Adipocyte (in vitro differentiated cells): Measurements from ENCODE around the gene AWAT1.
"Not testable (repeated sequence)": the region's sequence is repeated elsewhere in the genome, so short reads cannot be mapped to it uniquely, and the experiment has no call there.

Source experiments
- DNase-seq: peaks from one replicate; pipeline ENCODE4 v3.0.0-alpha.2; 2015; ENCODE audit warnings: low read depth
- H3K27me3 ChIP-seq: replicated peaks from 2 replicates; pipeline ENCODE4 v1.7.0; 2013; ENCODE audit warnings: mild to moderate bottlenecking, low read length, moderate library complexity; ENCODE audit not compliant: control insufficient read depth, insufficient read depth
- H3K36me3 ChIP-seq: 2 replicates; pipeline ENCODE4 v1.7.0; 2013; ENCODE audit warnings: low read length, mild to moderate bottlenecking, moderate library complexity; ENCODE audit not compliant: control insufficient read depth, insufficient read depth, severe bottlenecking
- H3K4me1 ChIP-seq: 2 replicates; pipeline ENCODE4 v1.7.0; 2013; ENCODE audit warnings: mild to moderate bottlenecking, low read length, moderate library complexity; ENCODE audit not compliant: control insufficient read depth, insufficient read depth
- H3K4me3 ChIP-seq: 2 replicates; pipeline ENCODE4 v1.7.0; 2013; ENCODE audit warnings: mild to moderate bottlenecking, low read length, moderate library complexity
- H3K9ac ChIP-seq: 2 replicates; pipeline ENCODE4 v1.7.0; 2013; ENCODE audit warnings: mild to moderate bottlenecking, low read length, moderate library complexity
- H3K9me3 ChIP-seq: 2 replicates; pipeline ENCODE4 v1.7.0; 2013; ENCODE audit warnings: mild to moderate bottlenecking, low read length, moderate library complexity; ENCODE audit not compliant: control insufficient read depth

Gene AWAT1

DNA sequence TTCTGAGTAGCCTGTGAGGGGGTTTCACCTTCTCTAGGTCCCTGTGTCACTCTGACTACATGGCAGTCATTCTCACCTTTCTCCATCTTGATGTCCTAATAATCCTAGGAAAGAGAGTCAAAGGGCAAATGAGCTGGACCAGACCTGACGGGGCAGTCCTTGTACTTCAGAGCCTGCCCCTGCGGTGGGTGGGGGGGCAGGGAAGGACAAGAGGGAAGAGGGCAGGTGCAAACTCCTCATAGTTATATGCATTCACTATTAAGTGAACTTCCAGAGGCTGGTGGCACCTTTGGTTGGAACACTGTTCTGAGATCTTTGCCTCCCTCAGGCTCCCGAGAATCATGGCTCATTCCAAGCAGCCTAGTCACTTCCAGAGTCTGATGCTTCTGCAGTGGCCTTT lies at the start of gene AWAT1:
Gene AWAT1, plus strand, starts transcription at position 301 of the 400 bp plus-strand sequence. Its CDS starts 41 bp downstream, at position 342.
- no peak for DNase-seq
- H3K36me3 ChIP-seq, result no peaks in the 10 kb centered on the region
- no peak within 1 kb of the TSS for H3K9ac ChIP-seq

GRCh38 chrX:70190225-70190624 lies 44.2 kb upstream of the AWAT1 start:
- no peak overlapping the region for H3K9ac ChIP-seq
- H3K36me3 ChIP-seq, result no peaks in the 10 kb centered on the region
- peaks cover 9% of the 10 kb centered on the region for H3K27me3 ChIP-seq
- H3K4me3 ChIP-seq, result no peak overlapping the region
- peaks cover 25% of the 10 kb centered on the region for H3K9me3 ChIP-seq
- DNase-seq, result no peak
- no peaks in the 10 kb centered on the region for H3K4me1 ChIP-seq

More for the DNA sequence above, at the start of gene AWAT1:
- Histone ChIP-seq H3K4me3 (no peak within 1 kb of the TSS), H3K4me1 (no peaks in the 10 kb centered on the region), H3K9me3 (peaks cover 5% of the 10 kb centered on the region), H3K27me3 (peaks cover 31% of the 10 kb centered on the region)

GRCh38 chrX:70196961-70197720 lies 37.3 kb upstream of the AWAT1 start:
- Histone ChIP-seq H3K36me3 (no peaks in the 10 kb centered on the region), H3K4me1 (no peaks in the 10 kb centered on the region), H3K9ac (no peak overlapping the region), H3K4me3 (no peak overlapping the region), H3K27me3 (peaks cover 31% of the 10 kb centered on the region), H3K9me3 (peaks cover 22% of the 10 kb centered on the region)
- peak; percentile 65 for DNase-seq

- H3K9ac ChIP-seq, result no peak overlapping the region
Observed at GRCh38 chrX:70201732-70202131, 32.7 kb upstream of the AWAT1 start.

GRCh38 chrX:70208479-70208878 lies 26.0 kb upstream of the AWAT1 start:
- H3K9me3 ChIP-seq, result peaks cover 5% of the 10 kb centered on the region
- no peaks in the 10 kb centered on the region for H3K4me1 ChIP-seq
- H3K9ac ChIP-seq, result no peak overlapping the region
- H3K36me3 ChIP-seq, result no peaks in the 10 kb centered on the region
- DNase-seq, result peak; percentile 18
- H3K4me3 ChIP-seq, result no peak overlapping the region
- peaks cover 14% of the 10 kb centered on the region for H3K27me3 ChIP-seq

More at GRCh38 chrX:70201732-70202131, 32.7 kb upstream of the AWAT1 start:
- no peak overlapping the region for H3K4me3 ChIP-seq
- H3K27me3 ChIP-seq, result peaks cover 46% of the 10 kb centered on the region
- no peaks in the 10 kb centered on the region for H3K4me1 ChIP-seq
- no peaks in the 10 kb centered on the region for H3K36me3 ChIP-seq
- no peak for DNase-seq
- peaks cover 10% of the 10 kb centered on the region for H3K9me3 ChIP-seq

DNA sequence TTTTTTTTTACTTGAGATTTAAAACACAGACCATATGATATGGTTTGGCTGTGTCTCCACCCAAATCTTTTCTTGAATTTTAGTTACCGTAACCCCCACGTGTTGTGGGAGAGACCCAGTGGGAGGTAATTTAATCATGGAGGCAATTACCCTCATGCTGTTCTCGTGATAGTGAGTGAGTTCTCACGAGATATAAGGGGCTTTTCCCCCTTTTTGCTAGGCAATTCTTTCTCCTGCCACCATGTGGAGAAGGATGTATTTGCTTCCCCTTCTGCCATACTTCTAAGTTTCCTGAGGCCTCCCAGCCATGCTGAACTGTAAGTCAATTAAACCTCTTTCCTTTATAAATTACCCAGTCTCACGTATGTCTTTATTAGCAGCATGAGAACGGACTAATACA lies 24.9 kb upstream of the AWAT1 start:
- not testable (repeated sequence) for H3K36me3 ChIP-seq, H3K4me1 ChIP-seq, H3K9ac ChIP-seq, DNase-seq, H3K4me3 ChIP-seq, H3K9me3 ChIP-seq
- peaks cover 12% of the 10 kb centered on the region for H3K27me3 ChIP-seq

DNA sequence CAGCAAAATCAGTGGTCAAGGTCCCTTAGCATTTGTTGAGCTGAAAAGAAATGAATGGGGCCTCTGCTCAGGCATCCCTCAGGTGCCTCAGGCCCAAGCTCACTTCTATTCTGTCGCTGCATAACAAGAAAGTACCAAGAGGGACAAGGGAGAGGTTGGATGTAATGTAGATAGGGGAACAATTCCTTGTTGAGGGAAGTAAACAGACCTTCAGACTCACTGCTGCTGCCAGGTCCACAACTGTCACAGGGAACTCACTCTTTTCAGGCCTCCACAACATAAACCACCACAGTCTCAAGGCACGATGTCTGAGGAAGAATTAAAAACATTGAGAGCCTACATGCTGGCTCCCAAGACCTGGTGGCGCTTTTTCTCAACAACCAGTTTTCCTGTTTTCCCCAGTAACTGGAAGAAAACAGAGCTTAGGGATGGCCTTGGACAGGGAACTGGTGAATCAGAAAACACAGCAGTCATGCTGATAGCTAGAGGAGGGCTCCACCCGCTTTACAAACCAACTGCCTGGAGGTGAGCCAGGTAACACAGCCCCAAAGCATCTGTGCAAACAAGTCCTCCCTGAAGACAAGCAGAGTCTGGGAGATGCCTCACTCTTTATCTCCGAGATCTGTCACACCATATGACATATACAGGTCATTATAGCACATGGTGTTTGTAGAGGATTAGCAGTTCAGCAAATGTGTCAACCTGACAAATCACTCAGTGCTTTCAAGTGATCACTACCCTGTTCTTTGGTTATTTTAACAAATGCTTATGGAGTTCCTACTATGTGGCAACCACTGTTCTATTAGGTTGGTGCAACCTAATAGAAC lies 14.3 kb upstream of the AWAT1 start:
- H3K4me1 ChIP-seq, result no peaks in the 10 kb centered on the region
- no peak overlapping the region for H3K9ac ChIP-seq
- H3K36me3 ChIP-seq, result no peaks in the 10 kb centered on the region
- no peak overlapping the region for H3K4me3 ChIP-seq
- DNase-seq, result no peak
- no peaks in the 10 kb centered on the region for H3K27me3 ChIP-seq
- H3K9me3 ChIP-seq, result no peaks in the 10 kb centered on the region

DNA sequence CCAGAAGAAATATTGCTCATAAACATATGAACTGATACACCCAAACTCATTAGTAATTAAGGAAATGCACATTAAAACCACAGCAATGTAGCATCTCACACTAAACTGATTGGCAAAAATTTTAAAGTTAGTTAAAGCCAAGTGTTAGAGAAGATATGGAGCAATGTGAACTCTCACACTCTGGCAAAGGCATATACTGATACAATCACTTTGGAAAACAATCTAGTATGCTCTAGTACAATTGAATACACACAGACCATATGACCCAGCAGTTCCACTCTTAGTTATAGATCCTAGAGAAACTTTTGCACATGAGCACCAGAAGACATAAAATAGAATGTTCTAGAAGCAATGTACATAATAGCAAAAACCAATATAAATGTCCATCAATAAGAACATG lies 8.4 kb upstream of the AWAT1 start:
- no peaks in the 10 kb centered on the region for H3K36me3 ChIP-seq
- H3K4me3 ChIP-seq, result no peak overlapping the region
- no peaks in the 10 kb centered on the region for H3K4me1 ChIP-seq
- H3K27me3 ChIP-seq, result peaks cover 27% of the 10 kb centered on the region
- DNase-seq, result no peak
- no peak overlapping the region for H3K9ac ChIP-seq
- H3K9me3 ChIP-seq, result no peaks in the 10 kb centered on the region

DNA sequence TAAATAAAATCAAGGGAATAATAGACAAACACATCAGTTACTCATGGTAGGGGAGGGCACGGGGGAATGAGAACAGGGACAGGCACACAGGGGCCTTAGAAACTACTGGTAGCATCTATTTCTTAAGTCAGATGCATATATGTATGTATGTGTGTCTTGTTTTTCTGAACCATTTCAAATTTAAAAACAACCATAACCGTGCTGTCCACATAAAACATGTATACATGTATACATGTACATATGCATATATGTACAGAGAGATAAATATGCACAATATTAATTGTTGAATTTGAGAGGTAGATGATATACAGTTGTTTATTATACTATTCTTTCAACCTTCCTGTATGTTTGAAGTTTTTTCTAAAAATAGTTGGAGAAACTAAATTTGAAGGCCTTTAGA lies 7.8 kb upstream of the AWAT1 start:
- no peak for DNase-seq
- peaks cover 29% of the 10 kb centered on the region for H3K27me3 ChIP-seq
- H3K9ac ChIP-seq, result no peak overlapping the region
- no peak overlapping the region for H3K4me3 ChIP-seq
- no peaks in the 10 kb centered on the region for H3K4me1 ChIP-seq
- H3K9me3 ChIP-seq, result no peaks in the 10 kb centered on the region
- H3K36me3 ChIP-seq, result no peaks in the 10 kb centered on the region

- no peak overlapping the region for H3K4me3 ChIP-seq
- H3K4me1 ChIP-seq, result no peaks in the 10 kb centered on the region
- H3K27me3 ChIP-seq, result peaks cover 40% of the 10 kb centered on the region
- DNase-seq, result no peak
- peaks cover 5% of the 10 kb centered on the region for H3K9me3 ChIP-seq
- H3K36me3 ChIP-seq, result no peaks in the 10 kb centered on the region
- no peak overlapping the region for H3K9ac ChIP-seq
Observed at GRCh38 chrX:70231666-70232065, 2.8 kb upstream of the AWAT1 start.

DNA sequence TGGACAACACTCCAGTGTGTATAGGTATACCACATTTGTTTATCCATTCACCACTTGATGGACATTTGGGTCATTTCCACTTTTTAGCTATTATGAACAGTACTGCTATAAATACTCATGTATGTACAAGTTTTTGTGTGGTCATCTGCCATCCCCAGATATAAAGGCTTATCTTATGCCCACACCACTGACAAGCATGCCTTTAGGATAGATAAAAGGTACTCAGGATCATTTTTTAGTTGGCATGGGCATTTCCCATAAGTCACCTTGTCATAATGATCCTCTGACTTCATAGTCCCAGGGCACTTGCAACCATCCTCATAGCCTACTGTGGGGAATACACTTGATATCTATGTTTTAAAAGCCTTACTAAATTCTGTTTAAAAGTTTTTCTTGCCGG lies 6.3 kb downstream of the AWAT1 start:
- Histone ChIP-seq H3K9ac (no peak overlapping the region), H3K4me3 (no peak overlapping the region), H3K9me3 (peaks cover 3% of the 10 kb centered on the region), H3K4me1 (peaks cover 7% of the 10 kb centered on the region), H3K36me3 (no peaks in the 10 kb centered on the region), H3K27me3 (peaks cover 29% of the 10 kb centered on the region)
- DNase-seq, result no peak
